ENCODE measurements around the gene UBE2E2. TPM values are rescaled to one million over a fixed set of nuclear protein-coding genes. Genes with fewer than 3 reads are reported as not detected.

Gene UBE2E2
- total RNA-seq, 3 donors from 2014 or later: 31.5 to 96.2 (median 59.7) TPM

- Histone ChIP-seq H3K9me3 (no peaks in the 10 kb centered on the region), H3K27me3 (no peaks in the 10 kb centered on the region), H3K4me3 (no peak overlapping the region), H3K4me1 (no peaks in the 10 kb centered on the region), H3K36me3 (no peaks in the 10 kb centered on the region), H3K27ac (no peak overlapping the region)
- no peak for TF ChIP-seq POLR2A (IDR thresholded peaks at IDR 0.05)
- no peak for TF ChIP-seq CTCF (IDR thresholded peaks at IDR 0.05)
- TF ChIP-seq POLR2AphosphoS5 (IDR thresholded peaks at IDR 0.05): no peak
- intact Hi-C loops (cut with DNase I; ENCODE audit: low total_unique reads): no loop called here
- DNase-seq (ENCODE audit: low spot score in 2 of 2): no peak
Observed at GRCh38 chr3:23587513-23587912, 384.4 kb downstream of the UBE2E2 start.

- Histone ChIP-seq H3K27ac (no peak overlapping the region), H3K4me1 (no peaks in the 10 kb centered on the region), H3K4me3 (no peak overlapping the region), H3K36me3 (no peaks in the 10 kb centered on the region), H3K9me3 (no peaks in the 10 kb centered on the region), H3K27me3 (no peaks in the 10 kb centered on the region)
- intact Hi-C loops (cut with DNase I; ENCODE audit: low total_unique reads): no loop called here
- no peak for DNase-seq (ENCODE audit: low spot score in 2 of 2)
- TF ChIP-seq CTCF (IDR thresholded peaks at IDR 0.05) (no peak), POLR2AphosphoS5 (IDR thresholded peaks at IDR 0.05) (no peak), POLR2A (IDR thresholded peaks at IDR 0.05) (no peak)
Observed at GRCh38 chr3:23588547-23588946, 385.4 kb downstream of the UBE2E2 start.

GRCh38 chr3:23589602-23590001 lies 386.5 kb downstream of the UBE2E2 start:
- H3K9me3 ChIP-seq: no peaks in the 10 kb centered on the region
- no peak overlapping the region for H3K4me3 ChIP-seq
- intact Hi-C loops (cut with DNase I; ENCODE audit: low total_unique reads): no loop called here
- no peaks in the 10 kb centered on the region for H3K4me1 ChIP-seq
- DNase-seq (ENCODE audit: low spot score in 2 of 2): no peak
- TF ChIP-seq POLR2AphosphoS5 (IDR thresholded peaks at IDR 0.05) (no peak), CTCF (IDR thresholded peaks at IDR 0.05) (no peak), POLR2A (IDR thresholded peaks at IDR 0.05) (no peak)
- H3K27me3 ChIP-seq: no peaks in the 10 kb centered on the region
- H3K36me3 ChIP-seq: no peaks in the 10 kb centered on the region
- H3K27ac ChIP-seq: no peak overlapping the region

DNA sequence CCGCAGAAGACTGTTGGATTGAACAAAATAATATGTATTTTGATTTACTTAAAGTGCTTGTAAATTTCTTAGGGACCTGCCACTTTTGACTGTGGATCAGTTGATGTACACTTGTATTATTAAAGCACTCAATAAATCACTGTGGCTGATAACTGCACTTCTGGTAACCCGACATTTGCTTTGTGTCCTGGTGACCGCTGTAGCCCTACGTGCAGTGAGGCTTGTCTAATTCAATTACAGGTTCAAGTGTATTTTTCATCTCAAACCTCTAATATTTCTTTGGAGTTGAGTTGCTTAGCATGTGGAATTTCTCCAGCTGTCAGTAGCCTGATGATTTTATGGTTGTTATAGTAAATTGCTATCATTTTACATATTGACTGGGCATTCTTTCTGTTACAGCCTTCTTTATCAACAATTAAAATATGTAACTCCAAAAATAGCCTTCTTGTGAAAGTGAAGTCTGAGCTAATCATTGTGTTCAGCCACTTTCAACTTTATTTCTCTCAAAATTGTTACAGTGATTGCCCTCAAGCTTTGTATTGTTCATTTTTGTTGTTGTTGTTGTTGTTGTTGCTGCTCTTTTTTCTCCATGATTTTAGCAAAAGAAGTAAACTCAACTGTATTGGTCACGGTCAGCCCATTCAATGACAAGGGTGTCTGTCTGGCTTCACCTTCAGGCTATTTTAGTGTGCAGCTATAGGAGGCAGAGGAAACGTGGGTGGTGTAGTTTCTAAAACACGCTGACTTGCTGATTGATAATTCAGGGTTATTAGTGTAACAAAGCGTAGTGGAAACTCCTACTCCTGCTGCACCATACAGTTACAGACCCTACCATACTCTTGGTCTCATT lies 387.5 kb downstream of the UBE2E2 start:
- H3K4me1 ChIP-seq: no peaks in the 10 kb centered on the region
- H3K27me3 ChIP-seq: no peaks in the 10 kb centered on the region
- no peaks in the 10 kb centered on the region for H3K36me3 ChIP-seq
- DNase-seq (ENCODE audit: low spot score in 2 of 2): no peak
- H3K4me3 ChIP-seq: no peak overlapping the region
- intact Hi-C loops (cut with DNase I; ENCODE audit: low total_unique reads): no loop called here
- H3K27ac ChIP-seq: no peak overlapping the region
- TF ChIP-seq POLR2AphosphoS5 (IDR thresholded peaks at IDR 0.05) (no peak), POLR2A (IDR thresholded peaks at IDR 0.05) (no peak), CTCF (IDR thresholded peaks at IDR 0.05) (no peak)
- H3K9me3 ChIP-seq: no peaks in the 10 kb centered on the region

- intact Hi-C loops (cut with DNase I; ENCODE audit: low total_unique reads): no loop called here
- Histone ChIP-seq H3K4me3 (no peak overlapping the region), H3K36me3 (no peaks in the 10 kb centered on the region), H3K27me3 (no peaks in the 10 kb centered on the region), H3K27ac (no peak overlapping the region), H3K4me1 (no peaks in the 10 kb centered on the region), H3K9me3 (no peaks in the 10 kb centered on the region)
- DNase-seq (ENCODE audit: low spot score in 2 of 2): no peak
- TF ChIP-seq CTCF (IDR thresholded peaks at IDR 0.05) (no peak), POLR2AphosphoS5 (IDR thresholded peaks at IDR 0.05) (no peak)
Observed at GRCh38 chr3:23591374-23591773, 388.2 kb downstream of the UBE2E2 start.
